ENCODE measurements around the gene SASS6. TPM values are rescaled to one million over a fixed set of nuclear protein-coding genes. Genes with fewer than 3 reads are reported as not detected.
"Not testable (repeated sequence)": the region's sequence is repeated elsewhere in the genome, so short reads cannot be mapped to it uniquely, and the experiment has no call there.

SASS6 gene
- total RNA-seq, 1 experiment from 2014 or later: 8.7 TPM

DNA sequence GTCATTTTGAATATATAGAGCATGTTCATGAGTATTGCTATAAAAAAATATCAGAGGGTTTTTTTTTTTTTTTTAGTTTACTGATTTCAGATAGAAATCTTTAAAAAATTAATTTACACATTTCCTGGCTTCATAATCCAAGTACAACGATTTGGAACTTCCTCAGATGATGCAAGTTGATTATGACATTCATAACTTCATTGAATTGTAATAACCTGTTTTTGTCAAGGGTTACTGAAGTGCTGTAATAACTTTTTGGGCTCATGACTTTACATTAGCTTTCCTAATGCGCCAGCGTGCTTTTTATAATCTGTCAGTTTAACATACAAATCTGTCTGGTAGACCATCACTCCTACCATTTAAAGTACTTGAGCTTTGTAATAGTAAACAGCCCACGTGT lies 81.3 kb downstream of the SASS6 start:
- Histone ChIP-seq H3K36me3 (ENCODE audit: low read depth) (peaks cover 27% of the 10 kb centered on the region), H4K20me1 (ENCODE audit: insufficient read depth) (0 out of 2 replicates have a peak, but pooled peaks cover 6% of the 10 kb centered on the region), H3K79me2 (ENCODE audit: low read depth) (peaks cover 73% of the 10 kb centered on the region), H2AFZ (no peak overlapping the region), H3K4me1 (replicated peaks; ENCODE audit: insufficient read depth) (peaks cover 10% of the 10 kb centered on the region), H3K9me2 (ENCODE audit: insufficient read depth) (no peaks in the 10 kb centered on the region), H3F3A (ENCODE audit: insufficient read depth, low read depth) (no peaks in the 10 kb centered on the region), H3K9me3 (ENCODE audit: insufficient read depth, low read depth) (0 out of 2 replicates have a peak, but pooled peaks cover 2% of the 10 kb centered on the region), H3K27ac (no peak overlapping the region), H3K27me3 (ENCODE audit: insufficient read depth, low read depth) (no peaks in the 10 kb centered on the region), H3K4me2 (no peak overlapping the region), H3K4me3 (no peak overlapping the region)
- DNase-seq: no peak
- intact Hi-C loops (cut with micrococcal nuclease; ENCODE audit: unreplicated experiment): no loop called here
- POLR2A ChIA-PET (ENCODE audit: unreplicated experiment): interaction anchor here (0.6 kb wide), 1 partner anchor 10 kb away, joined by 5 read pairs; no protein-coding TSS in a partner anchor
- CTCF ChIA-PET: no interaction called here
- TF ChIP-seq EZH2 (IDR thresholded peaks at IDR 0.05; ENCODE audit: low read depth) (no peak), CTCF (conservative IDR thresholded peaks at IDR 0.05) (no peak)
- BruUV-seq (replicated peaks): no TSS peak

DNA sequence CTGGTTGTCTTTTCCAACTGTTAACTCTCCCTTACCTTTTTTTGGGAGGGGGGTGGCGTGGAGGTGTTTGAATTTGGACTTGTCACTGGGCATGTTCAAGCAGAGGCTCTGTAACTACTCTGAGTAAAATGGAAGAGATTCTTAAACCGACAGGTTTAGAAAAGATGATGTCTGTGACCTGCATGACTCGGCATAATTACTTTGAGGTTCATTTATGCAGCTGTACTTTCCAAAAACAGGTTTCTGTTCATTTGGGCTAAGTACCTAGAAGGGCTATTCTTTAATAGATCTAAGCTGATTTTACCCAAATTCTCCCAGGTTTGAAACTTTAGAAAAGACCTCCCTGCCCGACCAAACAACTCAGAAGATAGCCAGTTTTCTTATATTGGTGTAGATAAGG lies 82.6 kb downstream of the SASS6 start:
- no peaks in the 10 kb centered on the region for H3K27me3 ChIP-seq (ENCODE audit: insufficient read depth, low read depth)
- intact Hi-C loops (cut with micrococcal nuclease; ENCODE audit: unreplicated experiment): no loop called here
- H3K36me3 ChIP-seq (ENCODE audit: low read depth): peaks cover 27% of the 10 kb centered on the region
- H3K9me3 ChIP-seq (ENCODE audit: insufficient read depth, low read depth): 0 out of 2 replicates have a peak, but pooled peaks cover 2% of the 10 kb centered on the region
- H3F3A ChIP-seq (ENCODE audit: insufficient read depth, low read depth): no peaks in the 10 kb centered on the region
- peak overlapping the region; percentile 55 for H3K27ac ChIP-seq
- H3K4me3 ChIP-seq: no peak overlapping the region
- no peaks in the 10 kb centered on the region for H3K9me2 ChIP-seq (ENCODE audit: insufficient read depth)
- H3K79me2 ChIP-seq (ENCODE audit: low read depth): peaks cover 86% of the 10 kb centered on the region
- H3K4me2 ChIP-seq: no peak overlapping the region
- 0 out of 2 replicates have a peak, but pooled peaks cover 6% of the 10 kb centered on the region for H4K20me1 ChIP-seq (ENCODE audit: insufficient read depth)
- TF ChIP-seq EZH2 (IDR thresholded peaks at IDR 0.05; ENCODE audit: low read depth) (no peak), CTCF (conservative IDR thresholded peaks at IDR 0.05) (no peak)
- no TSS peak for BruUV-seq (replicated peaks)
- CTCF ChIA-PET: no interaction called here
- H2AFZ ChIP-seq: no peak overlapping the region
- POLR2A ChIA-PET (ENCODE audit: unreplicated experiment): no interaction called here
- no peak for DNase-seq
- peaks cover 10% of the 10 kb centered on the region for H3K4me1 ChIP-seq (replicated peaks; ENCODE audit: insufficient read depth)

DNA sequence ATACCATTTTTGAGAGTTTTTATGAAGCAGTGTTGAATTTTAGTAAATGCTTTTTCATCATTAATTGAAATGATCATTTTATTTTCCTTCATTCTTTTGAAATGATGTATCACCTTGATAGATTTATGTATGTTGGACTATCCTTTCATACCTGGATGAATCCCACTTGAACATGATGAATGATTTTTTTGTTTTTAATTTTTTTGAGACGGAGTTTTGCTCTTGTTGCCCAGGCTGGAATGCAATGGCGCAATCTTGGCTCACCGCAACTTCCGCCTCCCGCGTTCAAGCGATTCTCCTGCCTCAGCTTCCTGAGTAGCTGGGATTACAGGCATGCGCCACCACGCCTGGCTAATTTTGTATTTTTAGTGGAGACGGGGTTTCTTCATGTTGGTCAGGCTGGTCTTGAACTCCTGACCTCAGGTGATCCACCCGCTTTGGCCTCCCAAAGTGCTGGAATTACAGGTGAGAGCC lies 85.5 kb downstream of the SASS6 start:
- CTCF ChIA-PET; BruUV-seq (replicated peaks); POLR2A ChIA-PET (ENCODE audit: unreplicated experiment): not testable (repeated sequence)

GRCh38 chr1:100045206-100045605 lies 87.5 kb downstream of the SASS6 start:
- Histone ChIP-seq H4K20me1 (ENCODE audit: insufficient read depth) (peaks cover 19% of the 10 kb centered on the region), H3K9me2 (ENCODE audit: insufficient read depth) (no peaks in the 10 kb centered on the region), H3K4me3 (no peak overlapping the region), H3K27me3 (ENCODE audit: insufficient read depth, low read depth) (no peaks in the 10 kb centered on the region), H2AFZ (no peak overlapping the region), H3K4me1 (replicated peaks; ENCODE audit: insufficient read depth) (peaks cover 19% of the 10 kb centered on the region), H3K9me3 (ENCODE audit: insufficient read depth, low read depth) (peaks cover 9% of the 10 kb centered on the region), H3K79me2 (ENCODE audit: low read depth) (peaks cover 100% of the 10 kb centered on the region), H3K4me2 (no peak overlapping the region), H3K27ac (no peak overlapping the region), H3F3A (ENCODE audit: insufficient read depth, low read depth) (no peaks in the 10 kb centered on the region), H3K36me3 (ENCODE audit: low read depth) (peaks cover 17% of the 10 kb centered on the region; the same call in 1 of the 2 replicates)
- intact Hi-C loops (cut with micrococcal nuclease; ENCODE audit: unreplicated experiment): no loop called here
- TF ChIP-seq EZH2 (IDR thresholded peaks at IDR 0.05; ENCODE audit: low read depth) (no peak), CTCF (conservative IDR thresholded peaks at IDR 0.05) (no peak)
- ChIA-PET CTCF (no interaction called here), POLR2A (ENCODE audit: unreplicated experiment) (no interaction called here)
- DNase-seq: no peak
- BruUV-seq (replicated peaks): no TSS peak

More for the DNA sequence above, 85.5 kb downstream of the SASS6 start:
- H4K20me1 ChIP-seq (ENCODE audit: insufficient read depth); H3K4me1 ChIP-seq (replicated peaks; ENCODE audit: insufficient read depth); H3F3A ChIP-seq (ENCODE audit: insufficient read depth, low read depth); H3K27ac ChIP-seq; DNase-seq; intact Hi-C loops (cut with micrococcal nuclease; ENCODE audit: unreplicated experiment); H3K27me3 ChIP-seq (ENCODE audit: insufficient read depth, low read depth); H3K9me2 ChIP-seq (ENCODE audit: insufficient read depth); H3K9me3 ChIP-seq (ENCODE audit: insufficient read depth, low read depth); H3K4me3 ChIP-seq; H2AFZ ChIP-seq; H3K4me2 ChIP-seq: not testable (repeated sequence)
- Histone ChIP-seq H3K36me3 (ENCODE audit: low read depth) (peaks cover 30% of the 10 kb centered on the region), H3K79me2 (ENCODE audit: low read depth) (peaks cover 98% of the 10 kb centered on the region)

Measured in PC-9 (cell line).